HEK293 (cell line): Measurements from ENCODE around the gene RNF11.

Experiments
- CTCF ChIA-PET: fragments of 350-600 bp; formaldehyde crosslinking; extraction: SDS; loops from one replicate; lab custom pipeline; 2021; ENCODE audit warnings: antibody characterized with exemption; lab: Yijun Ruan, JAX
- POLR2A ChIA-PET: fragments of 300-600 bp; formaldehyde crosslinking; extraction: SDS; loops from one replicate; lab custom pipeline; 2020; ENCODE audit warnings: antibody characterized with exemption, inconsistent platforms; lab: Yijun Ruan, JAX
- H3K27ac ChIP-seq: fragments of 200-500 bp; sonication (Bioruptor generic); 2 replicates; pipeline ENCODE4 v1.5.1; 2014; ENCODE audit warnings: low read depth, low read length, control low read depth, inconsistent platforms; ENCODE audit errors: extremely low read depth
- H3K36me3 ChIP-seq, 2 experiments: fragments of 200-500 bp in 1 of 2; sonication (Bioruptor generic) in 1 of 2; 1 replicate in 1 of 2; 2 replicates in 1 of 2; pipeline ENCODE4 v1.5.1; 2014 to 2017; ENCODE audit warnings: inconsistent platforms in 2 of 2, low read length in 2 of 2; ENCODE audit not compliant: control insufficient read depth in 2 of 2, insufficient read depth in 1 of 2
- H3K4me1 ChIP-seq: fragments of 200-500 bp; sonication (Bioruptor generic); 2 replicates; pipeline ENCODE4 v1.5.1; 2014; ENCODE audit warnings: mild to moderate bottlenecking, low read length, inconsistent platforms; ENCODE audit not compliant: control insufficient read depth, insufficient read depth
- H3K4me3 ChIP-seq: 2 replicates; pipeline ENCODE4 v1.5.1; 2011; ENCODE audit warnings: low read depth, mild to moderate bottlenecking, control low read depth, low read length, moderate library complexity
- H3K9me3 ChIP-seq: fragments of 200-500 bp; sonication (Bioruptor generic); 2 replicates; pipeline ENCODE4 v1.5.1; 2014; ENCODE audit warnings: low read depth, low read length, inconsistent platforms; ENCODE audit not compliant: control insufficient read depth, insufficient read depth
- GLI2 ChIP-seq: fragments of 450-650 bp; formaldehyde crosslinking; IDR thresholded peaks from 2 replicates; pipeline ENCODE4; 2017; ENCODE audit warnings: missing biosample characterization, missing genetic modification characterization, low read depth, borderline replicate concordance
- KLF7 ChIP-seq: fragments of 450-650 bp; formaldehyde crosslinking; IDR thresholded peaks from 2 replicates; pipeline ENCODE4 v1.5.1; 2016; ENCODE audit warnings: missing biosample characterization, missing genetic modification characterization, borderline replicate concordance
- MYNN ChIP-seq: fragments of 450-650 bp; formaldehyde crosslinking; IDR thresholded peaks from 2 replicates; pipeline ENCODE4 v1.5.1; 2016; ENCODE audit warnings: missing biosample characterization, missing genetic modification characterization, borderline replicate concordance
- SP2 ChIP-seq: fragments of 450-650 bp; formaldehyde crosslinking; IDR thresholded peaks from 2 replicates; pipeline ENCODE4 v1.5.1; 2016; ENCODE audit warnings: missing biosample characterization, missing genetic modification characterization
- TCF7L2 ChIP-seq: IDR thresholded peaks from 2 replicates; pipeline ENCODE4 v1.6.1; 2011; ENCODE audit warnings: low read depth, mild to moderate bottlenecking, inconsistent platforms, low read length, moderate library complexity, borderline replicate concordance
- TRIM28 ChIP-seq: IDR thresholded peaks from 2 replicates; pipeline ENCODE4 v1.6.1; 2011; ENCODE audit warnings: low read length, control low read depth, borderline replicate concordance
- ZBTB21 ChIP-seq: fragments of 450-650 bp; formaldehyde crosslinking; IDR thresholded peaks from 2 replicates; pipeline ENCODE4 v1.5.1; 2017; ENCODE audit warnings: missing biosample characterization, missing genetic modification characterization
- ZNF211 ChIP-seq: fragments of 450-650 bp; formaldehyde crosslinking; IDR thresholded peaks from 2 replicates; pipeline ENCODE4 v1.5.1; 2016; ENCODE audit warnings: low read depth, missing biosample characterization, missing genetic modification characterization
- ZNF24 ChIP-seq: fragments of 450-650 bp; formaldehyde crosslinking; IDR thresholded peaks from 2 replicates; pipeline ENCODE4 v1.5.1; 2016; ENCODE audit warnings: missing biosample characterization, missing genetic modification characterization
- ZNF48 ChIP-seq: fragments of 450-650 bp; formaldehyde crosslinking; IDR thresholded peaks from 2 replicates; pipeline ENCODE4 v1.5.1; 2016; ENCODE audit warnings: missing biosample characterization, missing genetic modification characterization
- ZNF704 ChIP-seq: fragments of 450-650 bp; formaldehyde crosslinking; IDR thresholded peaks from 2 replicates; pipeline ENCODE4 v1.5.1; 2016; ENCODE audit warnings: missing biosample characterization, missing genetic modification characterization
- ZNF747 ChIP-seq: fragments of 450-650 bp; formaldehyde crosslinking; IDR thresholded peaks from 2 replicates; pipeline ENCODE4 v1.5.1; 2016; ENCODE audit warnings: missing biosample characterization, missing genetic modification characterization
- ZNF777 ChIP-seq: fragments of 450-650 bp; formaldehyde crosslinking; IDR thresholded peaks from 2 replicates; pipeline ENCODE4 v1.5.1; 2017; ENCODE audit warnings: missing biosample characterization, missing genetic modification characterization, borderline replicate concordance
- ZSCAN30 ChIP-seq: fragments of 450-650 bp; IDR thresholded peaks from 2 replicates; pipeline ENCODE4 v1.5.1; 2018; ENCODE audit warnings: missing biosample characterization, mild to moderate bottlenecking, missing genetic modification characterization, moderate library complexity
- TF ChIP-seq, protein P1 (sequence below): fragments of 450-650 bp; formaldehyde crosslinking; IDR thresholded peaks from 2 replicates; pipeline ENCODE4 v1.5.1; 2016; ENCODE audit warnings: missing biosample characterization, missing genetic modification characterization, low read depth
- TF ChIP-seq, protein P2 (sequence below): fragments of 450-650 bp; formaldehyde crosslinking; IDR thresholded peaks from 2 replicates; pipeline ENCODE4 v1.5.1; 2016; ENCODE audit warnings: missing biosample characterization, missing genetic modification characterization
- TF ChIP-seq, protein P3 (sequence below): fragments of 450-650 bp; formaldehyde crosslinking; IDR thresholded peaks from 2 replicates; pipeline ENCODE4 v1.5.1; 2016; ENCODE audit warnings: missing biosample characterization, missing genetic modification characterization
- TF ChIP-seq, protein P4 (sequence below): fragments of 450-650 bp; formaldehyde crosslinking; IDR thresholded peaks from 2 replicates; pipeline ENCODE4 v1.5.1; 2016; ENCODE audit warnings: missing biosample characterization, missing genetic modification characterization

RNF11 gene

GRCh38 chr1:51301152-51301843 is 65.2 kb downstream of the RNF11 start:
- Histone ChIP-seq H3K36me3 (peaks cover 0 to 32% of the 10 kb centered on the region in 2 experiments; a peak in 1 of 3 replicates), H3K27ac (no peak overlapping the region), H3K9me3 (no peaks in the 10 kb centered on the region)
- ChIA-PET POLR2A (no interaction called here), CTCF (interaction anchor here (0.5 kb wide), 1 partner anchor 77 kb away, joined by 3 read pairs; no protein-coding TSS in a partner anchor)
- TF ChIP-seq ZNF211 (tag by site-specific recombination) (no peak), ZNF24 (tag by site-specific recombination) (no peak), ZSCAN30 (no peak), KLF7 (tag by site-specific recombination) (no peak), MYNN (tag by site-specific recombination) (no peak), ZNF48 (no peak), TCF7L2 (no peak), ZNF704 (tag by site-specific recombination) (no peak), GLI2 (tag by site-specific recombination) (no peak), TRIM28 (no peak)
- TF ChIP-seq, protein P1, sequence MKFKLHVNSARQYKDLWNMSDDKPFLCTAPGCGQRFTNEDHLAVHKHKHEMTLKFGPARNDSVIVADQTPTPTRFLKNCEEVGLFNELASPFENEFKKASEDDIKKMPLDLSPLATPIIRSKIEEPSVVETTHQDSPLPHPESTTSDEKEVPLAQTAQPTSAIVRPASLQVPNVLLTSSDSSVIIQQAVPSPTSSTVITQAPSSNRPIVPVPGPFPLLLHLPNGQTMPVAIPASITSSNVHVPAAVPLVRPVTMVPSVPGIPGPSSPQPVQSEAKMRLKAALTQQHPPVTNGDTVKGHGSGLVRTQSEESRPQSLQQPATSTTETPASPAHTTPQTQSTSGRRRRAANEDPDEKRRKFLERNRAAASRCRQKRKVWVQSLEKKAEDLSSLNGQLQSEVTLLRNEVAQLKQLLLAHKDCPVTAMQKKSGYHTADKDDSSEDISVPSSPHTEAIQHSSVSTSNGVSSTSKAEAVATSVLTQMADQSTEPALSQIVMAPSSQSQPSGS (tag by site-specific recombination): no peak
- TF ChIP-seq, protein P2, sequence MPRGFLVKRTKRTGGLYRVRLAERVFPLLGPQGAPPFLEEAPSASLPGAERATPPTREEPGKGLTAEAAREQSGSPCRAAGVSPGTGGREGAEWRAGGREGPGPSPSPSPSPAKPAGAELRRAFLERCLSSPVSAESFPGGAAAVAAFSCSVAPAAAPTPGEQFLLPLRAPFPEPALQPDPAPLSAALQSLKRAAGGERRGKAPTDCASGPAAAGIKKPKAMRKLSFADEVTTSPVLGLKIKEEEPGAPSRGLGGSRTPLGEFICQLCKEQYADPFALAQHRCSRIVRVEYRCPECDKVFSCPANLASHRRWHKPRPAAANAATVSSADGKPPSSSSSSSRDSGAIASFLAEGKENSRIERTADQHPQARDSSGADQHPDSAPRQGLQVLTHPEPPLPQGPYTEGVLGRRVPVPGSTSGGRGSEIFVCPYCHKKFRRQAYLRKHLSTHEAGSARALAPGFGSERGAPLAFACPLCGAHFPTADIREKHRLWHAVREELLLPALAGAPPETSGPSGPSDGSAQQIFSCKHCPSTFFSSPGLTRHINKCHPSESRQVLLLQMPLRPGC (tag by site-specific recombination): no peak
- TF ChIP-seq, protein P3, sequence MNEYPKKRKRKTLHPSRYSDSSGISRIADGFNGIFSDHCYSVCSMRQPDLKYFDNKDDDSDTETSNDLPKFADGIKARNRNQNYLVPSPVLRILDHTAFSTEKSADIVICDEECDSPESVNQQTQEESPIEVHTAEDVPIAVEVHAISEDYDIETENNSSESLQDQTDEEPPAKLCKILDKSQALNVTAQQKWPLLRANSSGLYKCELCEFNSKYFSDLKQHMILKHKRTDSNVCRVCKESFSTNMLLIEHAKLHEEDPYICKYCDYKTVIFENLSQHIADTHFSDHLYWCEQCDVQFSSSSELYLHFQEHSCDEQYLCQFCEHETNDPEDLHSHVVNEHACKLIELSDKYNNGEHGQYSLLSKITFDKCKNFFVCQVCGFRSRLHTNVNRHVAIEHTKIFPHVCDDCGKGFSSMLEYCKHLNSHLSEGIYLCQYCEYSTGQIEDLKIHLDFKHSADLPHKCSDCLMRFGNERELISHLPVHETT (tag by site-specific recombination): no peak
- TF ChIP-seq, all 188 proteins: peak for 0
- Histone ChIP-seq H3K4me3 (no peak overlapping the region), H3K4me1 (no peaks in the 10 kb centered on the region)

GRCh38 chr1:51301844-51302162 is 65.7 kb downstream of the RNF11 start:
- Histone ChIP-seq H3K36me3 (peaks cover 0 to 32% of the 10 kb centered on the region in 2 experiments; a peak in 1 of 3 replicates), H3K27ac (no peak overlapping the region), H3K9me3 (no peaks in the 10 kb centered on the region), H3K4me3 (no peak overlapping the region), H3K4me1 (no peaks in the 10 kb centered on the region)
- CTCF ChIA-PET: no interaction called here
- POLR2A ChIA-PET: no interaction called here
- TF ChIP-seq TRIM28 (no peak), ZNF777 (tag by site-specific recombination) (no peak), ZNF747 (tag by site-specific recombination) (no peak), ZBTB21 (no peak), SP2 (tag by site-specific recombination) (peak; percentile 21; the same call in 1 of the 2 replicates)
- TF ChIP-seq, protein P4, sequence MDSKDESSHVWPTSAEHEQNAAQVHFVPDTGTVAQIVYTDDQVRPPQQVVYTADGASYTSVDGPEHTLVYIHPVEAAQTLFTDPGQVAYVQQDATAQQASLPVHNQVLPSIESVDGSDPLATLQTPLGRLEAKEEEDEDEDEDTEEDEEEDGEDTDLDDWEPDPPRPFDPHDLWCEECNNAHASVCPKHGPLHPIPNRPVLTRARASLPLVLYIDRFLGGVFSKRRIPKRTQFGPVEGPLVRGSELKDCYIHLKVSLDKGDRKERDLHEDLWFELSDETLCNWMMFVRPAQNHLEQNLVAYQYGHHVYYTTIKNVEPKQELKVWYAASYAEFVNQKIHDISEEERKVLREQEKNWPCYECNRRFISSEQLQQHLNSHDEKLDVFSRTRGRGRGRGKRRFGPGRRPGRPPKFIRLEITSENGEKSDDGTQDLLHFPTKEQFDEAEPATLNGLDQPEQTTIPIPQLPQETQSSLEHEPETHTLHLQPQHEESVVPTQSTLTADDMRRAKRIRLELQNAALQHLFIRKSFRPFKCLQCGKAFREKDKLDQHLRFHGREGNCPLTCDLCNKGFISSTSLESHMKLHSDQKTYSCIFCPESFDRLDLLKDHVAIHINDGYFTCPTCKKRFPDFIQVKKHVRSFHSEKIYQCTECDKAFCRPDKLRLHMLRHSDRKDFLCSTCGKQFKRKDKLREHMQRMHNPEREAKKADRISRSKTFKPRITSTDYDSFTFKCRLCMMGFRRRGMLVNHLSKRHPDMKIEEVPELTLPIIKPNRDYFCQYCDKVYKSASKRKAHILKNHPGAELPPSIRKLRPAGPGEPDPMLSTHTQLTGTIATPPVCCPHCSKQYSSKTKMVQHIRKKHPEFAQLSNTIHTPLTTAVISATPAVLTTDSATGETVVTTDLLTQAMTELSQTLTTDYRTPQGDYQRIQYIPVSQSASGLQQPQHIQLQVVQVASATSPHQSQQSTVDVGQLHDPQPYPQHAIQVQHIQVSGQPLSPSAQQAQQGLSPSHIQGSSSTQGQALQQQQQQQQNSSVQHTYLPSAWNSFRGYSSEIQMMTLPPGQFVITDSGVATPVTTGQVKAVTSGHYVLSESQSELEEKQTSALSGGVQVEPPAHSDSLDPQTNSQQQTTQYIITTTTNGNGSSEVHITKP: 0 out of 2 replicates have a peak, but pooled peaks have one; percentile 12
- TF ChIP-seq, all 188 proteins: peak for 2
